ENCODE results near the gene NUCB1. TPM values are rescaled to one million over a fixed set of nuclear protein-coding genes. Genes with fewer than 3 reads are reported as not detected.

NUCB1 gene
- total RNA-seq, 1 experiment from 2014 or later = 213 TPM

DNA sequence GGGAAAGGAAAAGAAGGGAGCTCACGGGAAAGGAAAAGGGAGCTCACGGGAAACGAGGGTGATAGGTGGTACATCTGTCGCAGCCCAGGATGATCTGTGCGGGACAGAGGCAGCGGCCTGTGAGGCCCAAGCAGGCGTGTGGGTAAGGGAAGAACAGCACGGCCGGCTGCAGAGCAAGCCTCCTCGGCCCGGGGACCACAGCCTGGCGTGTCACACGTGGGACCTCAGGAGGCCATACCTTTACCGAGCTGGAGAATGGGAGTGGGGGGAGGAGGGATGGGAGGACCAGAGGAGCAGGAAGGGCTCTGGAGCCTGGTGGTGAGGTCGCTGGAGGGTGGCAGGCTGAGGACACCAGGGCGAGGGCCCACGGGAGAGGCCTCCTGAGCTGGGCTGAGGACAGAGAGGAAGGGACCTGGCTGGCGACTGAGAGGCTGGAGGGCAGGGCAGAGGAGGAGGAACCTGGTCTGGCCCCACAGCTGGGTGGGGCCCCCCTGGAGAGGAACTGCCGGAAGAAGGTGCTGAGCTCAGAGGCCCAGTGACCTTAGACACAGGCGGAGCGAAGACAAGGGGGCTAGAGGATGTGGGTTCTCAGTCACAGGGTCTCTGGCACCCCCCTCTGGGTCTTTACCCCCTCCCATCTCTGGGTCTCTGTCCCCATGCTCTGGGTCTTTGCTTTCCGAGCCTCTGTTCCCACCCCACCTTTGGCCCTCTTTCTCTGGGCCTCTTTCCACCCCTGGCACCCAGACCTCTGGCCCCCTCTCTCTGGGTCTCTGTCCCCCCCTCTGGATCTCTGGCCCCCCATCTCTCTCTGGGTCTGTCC is 62.1 kb downstream of the NUCB1 start:
- peak; percentile 40 for DNase-seq (ENCODE audit: low read depth)

DNA sequence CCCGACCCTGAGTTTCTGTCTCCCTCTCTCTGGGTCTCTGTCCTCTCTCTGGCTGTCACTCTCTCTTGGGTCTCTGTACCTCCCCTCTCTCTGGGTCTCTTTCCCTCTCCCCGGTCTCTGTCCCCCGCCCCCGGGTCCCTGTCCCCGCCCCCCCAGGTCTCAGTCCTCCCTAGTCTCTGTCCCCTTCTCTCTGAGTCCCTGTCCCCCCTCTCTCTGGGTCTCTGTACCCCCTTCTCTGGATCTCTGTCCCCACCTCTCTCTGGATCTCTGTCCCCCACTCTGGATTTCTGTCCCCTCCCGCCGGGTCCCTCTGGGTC is 62.7 kb downstream of the NUCB1 start:
- no peak for DNase-seq (ENCODE audit: low read depth)

DNA sequence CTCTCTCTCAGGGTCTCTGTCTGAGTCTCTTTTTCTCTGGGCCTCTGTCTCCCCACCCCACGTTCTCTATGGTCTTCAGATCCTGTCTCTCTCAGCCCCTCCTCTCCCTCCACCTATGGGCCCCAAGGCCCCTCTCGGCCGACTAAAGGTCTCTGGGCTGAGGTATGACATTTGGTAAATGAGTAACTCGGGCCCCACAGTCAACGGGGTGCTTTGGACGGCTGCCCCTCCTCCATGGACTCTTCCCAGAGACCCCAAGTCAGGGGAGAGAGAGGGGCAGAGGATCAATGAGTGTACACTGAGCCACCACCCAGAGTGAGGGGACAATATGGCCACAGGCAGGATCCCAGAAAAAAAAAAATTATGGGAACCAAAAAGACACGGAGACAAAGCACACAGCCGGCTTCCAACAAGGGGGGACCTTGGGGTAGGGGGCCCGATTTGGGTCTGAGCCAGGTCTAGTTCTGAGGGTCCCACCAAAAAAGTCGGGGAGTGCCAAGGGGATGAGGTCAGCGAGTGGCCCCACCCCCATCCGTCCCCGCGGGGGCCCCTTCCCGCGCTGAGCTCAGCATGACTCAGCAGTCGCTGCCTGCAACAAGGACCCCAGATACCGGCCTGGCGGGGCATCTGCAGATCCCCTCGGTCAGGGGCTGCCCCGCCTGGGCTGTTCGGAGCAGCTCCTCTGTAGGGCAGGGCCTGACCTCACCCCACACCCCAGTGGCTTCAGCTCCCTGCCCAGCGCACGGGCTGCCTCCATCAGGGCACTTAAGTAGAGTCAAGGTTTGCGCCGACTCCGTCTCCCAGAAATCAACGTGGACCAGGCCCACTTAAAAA is 63.5 kb downstream of the NUCB1 start:
- DNase-seq (ENCODE audit: low read depth) = peak; percentile 72

DNA sequence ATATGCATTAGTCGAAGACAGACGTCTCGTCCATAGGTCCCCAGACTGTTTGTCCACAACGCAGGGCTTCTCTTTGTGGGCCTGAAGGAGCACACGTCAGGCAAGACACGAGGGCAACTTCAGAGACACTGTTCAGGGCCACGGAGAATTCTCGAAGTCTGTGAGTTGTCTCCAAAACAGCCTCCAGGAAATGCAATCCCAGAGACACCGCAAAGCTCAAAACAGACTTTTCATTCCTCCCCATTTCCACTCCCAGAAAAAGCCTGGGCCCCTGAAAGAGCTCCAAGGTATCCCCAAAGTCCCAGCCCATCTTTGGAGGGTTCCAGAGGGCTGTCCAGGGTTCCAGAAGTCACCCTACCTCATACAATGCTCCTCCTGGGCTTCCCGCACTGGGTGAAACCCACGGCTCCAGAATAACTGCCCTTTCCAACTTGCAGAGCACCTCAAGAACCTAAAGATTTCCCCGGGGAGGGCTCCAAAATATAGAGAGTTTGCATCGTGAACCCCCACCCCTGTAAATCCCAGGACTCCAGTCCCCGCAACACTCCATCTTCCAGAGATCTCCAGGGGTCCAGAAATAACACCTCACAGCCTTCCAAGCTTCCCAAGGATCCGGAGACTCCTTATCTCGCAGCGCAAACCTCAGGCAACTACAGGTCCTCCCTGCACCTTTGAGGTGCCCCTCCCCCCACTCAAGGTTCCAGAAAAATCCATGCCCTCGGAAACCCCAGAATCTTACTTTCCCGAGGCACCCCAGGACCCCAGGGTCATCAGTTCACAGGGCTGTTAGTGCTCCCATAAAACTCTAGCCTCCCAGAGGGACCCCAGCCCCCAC is 64.3 kb downstream of the NUCB1 start:
- DNase-seq (ENCODE audit: low read depth) = peak; percentile 51

DNA sequence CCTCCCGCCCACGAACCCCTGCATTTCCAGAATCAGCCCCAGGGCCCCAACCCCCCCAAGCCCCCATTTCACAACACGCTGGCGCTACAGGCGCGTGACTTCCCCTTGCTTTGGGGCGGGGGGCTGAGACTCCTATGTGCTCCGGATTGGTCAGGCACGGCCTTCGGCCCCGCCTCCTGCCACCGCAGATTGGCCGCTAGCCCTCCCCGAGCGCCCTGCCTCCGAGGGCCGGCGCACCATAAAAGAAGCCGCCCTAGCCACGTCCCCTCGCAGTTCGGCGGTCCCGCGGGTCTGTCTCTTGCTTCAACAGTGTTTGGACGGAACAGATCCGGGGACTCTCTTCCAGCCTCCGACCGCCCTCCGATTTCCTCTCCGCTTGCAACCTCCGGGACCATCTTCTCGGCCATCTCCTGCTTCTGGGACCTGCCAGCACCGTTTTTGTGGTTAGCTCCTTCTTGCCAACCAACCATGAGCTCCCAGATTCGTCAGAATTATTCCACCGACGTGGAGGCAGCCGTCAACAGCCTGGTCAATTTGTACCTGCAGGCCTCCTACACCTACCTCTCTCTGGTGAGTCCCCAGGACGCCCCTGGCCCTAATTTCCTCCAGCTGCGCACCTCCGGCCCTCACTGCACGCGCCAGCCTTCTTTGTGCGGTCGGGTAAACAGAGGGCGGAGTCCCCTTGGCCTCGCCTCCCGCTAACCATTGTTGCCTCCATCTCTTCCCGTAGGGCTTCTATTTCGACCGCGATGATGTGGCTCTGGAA is 65.1 kb downstream of the NUCB1 start, which contains the start of gene FTL:
TSS of gene FTL (plus strand) at position 270 of the 766 bp plus-strand sequence. CDS start at position 469, 199 bp downstream.
- peak; percentile 91 for DNase-seq (ENCODE audit: low read depth)

DNA sequence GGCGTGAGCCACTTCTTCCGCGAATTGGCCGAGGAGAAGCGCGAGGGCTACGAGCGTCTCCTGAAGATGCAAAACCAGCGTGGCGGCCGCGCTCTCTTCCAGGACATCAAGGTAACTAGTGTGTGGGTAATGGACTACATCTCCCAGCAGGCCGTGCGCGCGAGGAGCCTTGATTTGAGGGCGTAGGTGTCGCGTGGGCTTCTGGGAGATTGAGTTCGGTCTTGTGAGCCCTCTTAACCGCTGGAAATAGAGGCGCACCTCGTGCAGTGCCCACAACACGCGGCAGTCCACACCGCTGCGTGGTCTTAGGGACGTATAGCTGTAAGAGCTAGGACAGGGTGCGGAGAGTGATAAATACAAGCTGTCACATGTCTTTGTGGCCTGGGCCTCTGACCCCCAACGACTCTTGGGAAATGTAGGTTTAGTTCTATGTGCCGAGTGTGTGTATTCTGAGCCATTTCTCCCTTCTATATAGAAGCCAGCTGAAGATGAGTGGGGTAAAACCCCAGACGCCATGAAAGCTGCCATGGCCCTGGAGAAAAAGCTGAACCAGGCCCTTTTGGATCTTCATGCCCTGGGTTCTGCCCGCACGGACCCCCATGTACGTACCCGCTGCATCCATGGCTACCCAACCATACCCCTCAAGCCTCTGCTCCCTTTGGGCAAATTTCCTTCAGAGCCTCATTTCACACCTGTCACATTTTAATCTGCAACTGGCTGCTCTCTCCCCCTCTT is 65.9 kb downstream of the NUCB1 start:
- DNase-seq (ENCODE audit: low read depth) = peak; percentile 83

DNA sequence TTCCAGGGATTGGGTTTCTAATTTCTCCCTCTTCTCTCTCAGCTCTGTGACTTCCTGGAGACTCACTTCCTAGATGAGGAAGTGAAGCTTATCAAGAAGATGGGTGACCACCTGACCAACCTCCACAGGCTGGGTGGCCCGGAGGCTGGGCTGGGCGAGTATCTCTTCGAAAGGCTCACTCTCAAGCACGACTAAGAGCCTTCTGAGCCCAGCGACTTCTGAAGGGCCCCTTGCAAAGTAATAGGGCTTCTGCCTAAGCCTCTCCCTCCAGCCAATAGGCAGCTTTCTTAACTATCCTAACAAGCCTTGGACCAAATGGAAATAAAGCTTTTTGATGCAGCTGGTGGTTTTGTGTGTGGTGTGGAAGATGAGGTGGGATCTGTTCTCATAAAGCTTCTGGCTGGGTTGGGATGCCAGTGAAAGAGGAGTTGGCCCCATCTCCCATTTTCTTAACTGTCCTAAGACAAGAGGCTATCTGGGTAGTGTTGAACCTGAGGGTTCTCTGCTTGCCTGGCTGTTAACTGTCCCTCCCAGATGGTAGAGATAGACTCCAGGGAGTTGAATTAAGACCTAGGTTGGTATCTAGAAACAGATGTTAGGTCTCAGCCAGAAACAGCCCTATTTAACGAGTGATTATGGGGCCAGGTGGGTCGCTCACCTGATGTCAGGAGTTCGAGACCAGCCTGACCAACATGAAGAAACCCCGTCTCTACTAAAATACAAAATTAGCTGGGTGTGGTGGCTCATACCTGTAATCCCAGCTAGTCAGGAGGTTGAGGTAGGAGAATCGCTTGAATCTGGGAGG is 66.6 kb downstream of the NUCB1 start:
- DNase-seq (ENCODE audit: low read depth) = no peak

DNA sequence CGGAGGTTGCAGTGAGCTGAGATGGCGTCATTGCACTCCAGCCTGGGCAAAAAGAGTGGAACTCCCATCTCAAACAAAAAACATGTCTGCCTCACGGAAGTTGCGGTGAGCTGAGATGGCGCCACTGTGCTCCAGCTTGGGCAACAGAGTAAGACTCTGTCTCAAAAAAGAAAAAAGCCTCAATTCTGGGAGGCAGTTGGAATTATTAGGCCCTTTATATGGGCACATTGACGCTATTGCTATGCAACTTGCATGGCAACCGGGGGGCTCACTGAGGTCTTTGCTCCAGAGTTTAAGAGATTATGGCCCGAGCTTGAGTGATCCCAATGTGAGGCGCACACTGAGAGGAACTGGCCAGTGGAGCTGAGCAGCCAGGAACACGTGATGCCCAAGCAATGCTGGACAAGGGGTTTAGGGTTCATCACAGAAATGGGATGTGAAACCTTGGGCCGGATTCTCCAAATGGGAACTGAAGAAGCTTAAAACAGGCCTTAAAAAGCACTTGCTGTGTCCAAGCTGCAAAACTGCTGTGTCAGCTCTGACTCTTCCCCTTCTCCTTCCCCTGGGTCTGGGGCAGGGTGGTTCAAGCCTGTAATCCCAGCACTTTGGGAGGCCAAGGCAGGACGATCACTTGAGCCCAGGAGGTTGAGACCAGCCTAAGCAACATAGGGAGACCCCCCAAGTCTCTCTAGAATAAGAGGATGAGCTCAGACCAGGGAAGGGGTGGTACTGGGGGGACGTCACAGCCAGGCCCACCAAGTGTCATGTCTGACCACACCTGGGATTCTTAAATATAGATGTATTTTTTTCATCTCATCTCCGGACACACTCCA is 67.5 kb downstream of the NUCB1 start:
- no peak for DNase-seq (ENCODE audit: low read depth)

DNA sequence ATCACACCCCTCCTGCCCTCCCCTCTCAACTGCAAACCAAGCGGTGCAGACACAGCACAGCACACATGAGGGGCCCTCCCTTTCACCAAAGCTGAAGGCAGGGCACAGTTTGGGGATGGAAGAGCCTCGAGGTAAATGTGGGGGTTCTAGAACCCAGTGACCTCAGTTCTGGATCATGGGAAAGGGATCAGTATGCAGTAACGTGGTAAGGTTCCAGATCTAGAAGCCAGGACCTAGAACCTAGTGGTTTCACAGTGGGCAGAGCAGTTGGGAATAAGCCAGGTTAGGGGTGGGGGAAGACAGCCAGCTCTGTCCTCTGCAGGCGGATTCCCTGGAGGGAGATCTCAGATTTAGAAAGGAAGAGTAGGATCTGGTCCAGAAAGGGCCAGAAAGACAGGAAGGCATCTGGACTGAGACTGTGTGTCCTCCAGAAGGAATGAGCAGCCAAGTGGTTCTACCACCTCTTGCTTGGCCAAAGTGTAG is 68.1 kb downstream of the NUCB1 start:
- no peak for DNase-seq (ENCODE audit: low read depth)

DNA sequence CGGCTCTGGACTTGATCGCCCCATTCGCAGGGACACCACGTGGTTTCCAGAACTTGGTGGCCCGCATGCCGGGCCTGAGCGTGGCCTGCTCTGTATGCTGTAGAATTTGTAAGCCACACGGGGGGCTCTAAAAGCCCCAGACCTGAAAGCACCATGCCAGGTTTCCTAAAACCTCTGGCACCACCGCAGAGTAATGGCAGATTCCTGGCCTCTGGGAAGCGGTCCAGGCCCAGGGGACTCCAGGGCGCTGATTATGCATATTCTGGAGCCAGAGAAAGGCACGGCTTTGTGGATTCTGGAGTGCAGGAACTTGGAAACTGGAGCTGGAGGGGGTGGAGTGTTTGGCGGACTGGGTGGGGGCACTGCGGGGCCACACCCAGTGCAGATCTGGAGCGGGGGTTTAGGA is 68.7 kb downstream of the NUCB1 start:
- no peak for DNase-seq (ENCODE audit: low read depth)

DNA sequence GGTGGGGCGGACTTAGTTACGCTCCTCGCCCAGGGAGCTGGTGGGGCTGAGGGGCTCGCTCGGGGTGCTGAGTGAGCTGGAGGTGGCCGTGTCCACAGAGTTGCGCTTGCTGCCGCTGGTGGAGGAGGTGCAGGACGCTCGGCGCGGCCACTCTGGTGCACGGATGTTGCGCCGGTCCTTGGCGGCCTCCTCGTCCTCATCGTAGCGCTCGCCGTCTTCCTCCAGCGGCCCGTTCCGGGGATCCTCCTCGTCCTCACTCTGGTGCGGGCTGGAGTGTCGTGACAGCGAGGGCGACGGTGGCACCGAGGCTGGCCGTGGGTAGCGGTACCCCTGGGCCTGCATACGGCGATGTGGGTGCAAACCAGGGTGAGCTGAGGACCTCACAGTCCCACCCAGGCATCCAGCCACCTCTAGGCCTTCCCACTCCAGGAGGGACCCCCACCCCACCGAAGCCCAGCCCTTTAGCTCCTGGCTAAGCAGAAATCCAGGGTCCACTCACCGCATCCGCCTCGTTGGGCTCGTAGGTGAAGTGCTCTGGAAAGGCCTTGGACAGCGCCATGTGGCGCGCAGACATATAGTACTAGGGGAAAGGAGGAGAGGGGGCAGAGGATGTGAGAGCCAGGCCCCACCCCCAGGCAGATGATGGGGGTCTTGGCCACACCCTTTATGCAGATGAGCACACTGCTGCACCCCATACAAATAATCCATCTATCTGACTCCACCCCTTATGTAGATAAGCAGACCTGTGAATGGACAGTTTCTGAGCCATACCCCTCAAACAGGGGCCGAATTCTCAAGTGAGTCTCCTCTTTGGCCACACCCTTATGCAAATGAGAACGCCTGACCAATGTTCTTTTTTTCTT is 69.4 kb downstream of the NUCB1 start:
- no peak for DNase-seq (ENCODE audit: low read depth)

DNA sequence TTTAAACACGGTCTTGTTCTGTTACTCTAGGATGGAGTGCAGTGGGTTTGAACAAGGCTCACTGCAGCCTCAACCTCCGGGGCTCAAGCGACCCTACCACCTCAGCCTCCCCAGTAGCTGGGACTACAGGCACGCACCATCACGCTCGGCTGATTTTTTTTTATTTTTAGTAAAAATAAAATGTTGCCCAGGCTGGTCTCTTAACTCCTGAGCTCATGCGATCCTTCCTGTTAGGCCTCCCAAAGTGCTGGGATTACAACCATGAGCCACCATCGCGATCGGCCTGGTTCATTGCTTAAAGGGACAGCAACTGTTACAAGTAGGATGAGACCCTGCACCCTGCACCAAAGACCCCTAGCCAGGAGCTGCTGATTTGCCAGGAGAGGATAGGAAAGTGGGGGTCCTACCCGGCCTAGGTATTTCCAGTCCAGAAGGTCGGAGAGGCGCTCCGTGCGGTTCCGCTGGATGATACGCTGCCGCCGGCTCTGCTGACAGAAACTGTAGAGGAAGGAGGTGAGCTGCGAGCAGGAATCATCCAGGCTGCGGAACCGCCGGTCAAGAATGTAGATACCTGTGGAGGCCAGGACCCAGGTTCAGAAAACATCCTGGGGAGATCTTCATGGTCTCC is 70.1 kb downstream of the NUCB1 start:
- no peak for DNase-seq (ENCODE audit: low read depth)

DNA sequence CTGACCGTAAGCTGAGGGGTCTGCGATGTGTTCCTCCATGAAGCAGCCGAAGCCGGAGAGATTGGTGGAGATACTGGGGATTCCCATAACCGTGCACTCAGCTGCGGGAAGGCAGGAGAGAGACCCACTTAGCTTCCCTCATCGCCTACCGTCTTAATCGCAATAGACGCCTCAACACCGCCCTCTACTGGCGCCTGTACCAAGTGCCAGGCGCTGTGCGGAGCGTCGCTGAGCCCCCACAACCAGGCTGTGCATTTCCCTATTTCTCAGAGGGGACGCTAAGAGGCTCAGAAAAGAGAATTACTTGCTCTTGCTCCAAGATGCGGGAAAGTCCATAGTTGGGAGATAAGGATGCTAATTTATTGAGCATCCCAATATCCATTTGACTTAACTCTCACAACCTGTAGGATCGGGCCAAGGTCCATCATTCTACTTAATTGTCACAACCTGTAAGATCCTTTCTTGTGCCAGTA is 70.8 kb downstream of the NUCB1 start:
- DNase-seq (ENCODE audit: low read depth) = no peak

All from LHCN-M2 (cell line).